Astrocyte of the hippocampus (primary cell): Measurements from ENCODE around the gene UROD.
"Not testable (repeated sequence)": the region's sequence is repeated elsewhere in the genome, so short reads cannot be mapped to it uniquely, and the experiment has no call there.

Experiments used
- DNase-seq: peaks from one replicate; pipeline ENCODE4 v3.0.0; 2011; ENCODE audit warnings: low read depth, low spot score

The UROD gene

GRCh38 chr1:45011837-45012638, at the start of gene UROD:
TSS of gene UROD (plus strand) at chr1:45012254. CDS start at chr1:45012266, 12 bp downstream.
- peak; percentile 98 for DNase-seq

GRCh38 chr1:44962729-44963128, 49.3 kb upstream of the UROD start:
- no peak for DNase-seq

GRCh38 chr1:44964396-44964795, 47.7 kb upstream of the UROD start:
- no peak for DNase-seq

GRCh38 chr1:44970317-44970716, 41.7 kb upstream of the UROD start:
- peak; percentile 67 for DNase-seq

GRCh38 chr1:44973645-44974044, 38.4 kb upstream of the UROD start:
- no peak for DNase-seq

- DNase-seq, result no peak
Observed at GRCh38 chr1:44976252-44976651, 35.8 kb upstream of the UROD start.

GRCh38 chr1:44977372-44977771, 34.7 kb upstream of the UROD start:
- DNase-seq, result not testable (repeated sequence)

- DNase-seq, result peak; percentile 8
Observed at GRCh38 chr1:44985747-44986359, 26.2 kb upstream of the UROD start.

GRCh38 chr1:44988531-44989156, 23.4 kb upstream of the UROD start:
- DNase-seq, result no peak

GRCh38 chr1:44994309-44994898, 17.6 kb upstream of the UROD start:
- no peak for DNase-seq

- no peak for DNase-seq
Observed at GRCh38 chr1:44995467-44996238, 16.4 kb upstream of the UROD start.

GRCh38 chr1:44999232-44999631, 12.8 kb upstream of the UROD start:
- no peak for DNase-seq

- no peak for DNase-seq
Observed at GRCh38 chr1:45001011-45001481, 11.0 kb upstream of the UROD start.

GRCh38 chr1:45001576-45001975, 10.5 kb upstream of the UROD start:
- DNase-seq, result not testable (repeated sequence)

GRCh38 chr1:45002650-45003645, 9.1 kb upstream of the UROD start:
- no peak for DNase-seq

- DNase-seq, result no peak
Observed at GRCh38 chr1:45003741-45004140, 8.3 kb upstream of the UROD start.

- DNase-seq, result no peak
Observed at GRCh38 chr1:45004281-45004920, 7.7 kb upstream of the UROD start.

- no peak for DNase-seq
Observed at GRCh38 chr1:45005761-45006160, 6.3 kb upstream of the UROD start.

- no peak for DNase-seq
Observed at GRCh38 chr1:45007311-45007710, 4.7 kb upstream of the UROD start.

GRCh38 chr1:45008076-45008475, 4.0 kb upstream of the UROD start:
- DNase-seq, result no peak
